ENCODE data around the gene PTPRN2. TPM values are rescaled to one million over a fixed set of nuclear protein-coding genes. Genes with fewer than 3 reads are reported as not detected.

The PTPRN2 gene
- polyA plus RNA-seq, 4 donors: 7.2 to 9.2 (median 7.5) TPM

- DNase-seq (ENCODE audit: low read depth in 4 of 4, low spot score in 3 of 4): no peak
Measured at GRCh38 chr7:157845203-157845835, 742.3 kb downstream of the PTPRN2 start.

- DNase-seq (ENCODE audit: low read depth in 4 of 4, low spot score in 3 of 4): no peak
Measured at GRCh38 chr7:157844611-157845010, 743.0 kb downstream of the PTPRN2 start.

- no peak for DNase-seq (ENCODE audit: low read depth in 4 of 4, low spot score in 3 of 4)
Measured at GRCh38 chr7:157844141-157844540, 743.5 kb downstream of the PTPRN2 start.

- DNase-seq (ENCODE audit: low read depth in 4 of 4, low spot score in 3 of 4): no peak
Measured at GRCh38 chr7:157843336-157844140, 744.1 kb downstream of the PTPRN2 start.

GRCh38 chr7:157841773-157842370 lies 745.8 kb downstream of the PTPRN2 start:
- DNase-seq (ENCODE audit: low read depth in 4 of 4, low spot score in 3 of 4): no peak

DNA sequence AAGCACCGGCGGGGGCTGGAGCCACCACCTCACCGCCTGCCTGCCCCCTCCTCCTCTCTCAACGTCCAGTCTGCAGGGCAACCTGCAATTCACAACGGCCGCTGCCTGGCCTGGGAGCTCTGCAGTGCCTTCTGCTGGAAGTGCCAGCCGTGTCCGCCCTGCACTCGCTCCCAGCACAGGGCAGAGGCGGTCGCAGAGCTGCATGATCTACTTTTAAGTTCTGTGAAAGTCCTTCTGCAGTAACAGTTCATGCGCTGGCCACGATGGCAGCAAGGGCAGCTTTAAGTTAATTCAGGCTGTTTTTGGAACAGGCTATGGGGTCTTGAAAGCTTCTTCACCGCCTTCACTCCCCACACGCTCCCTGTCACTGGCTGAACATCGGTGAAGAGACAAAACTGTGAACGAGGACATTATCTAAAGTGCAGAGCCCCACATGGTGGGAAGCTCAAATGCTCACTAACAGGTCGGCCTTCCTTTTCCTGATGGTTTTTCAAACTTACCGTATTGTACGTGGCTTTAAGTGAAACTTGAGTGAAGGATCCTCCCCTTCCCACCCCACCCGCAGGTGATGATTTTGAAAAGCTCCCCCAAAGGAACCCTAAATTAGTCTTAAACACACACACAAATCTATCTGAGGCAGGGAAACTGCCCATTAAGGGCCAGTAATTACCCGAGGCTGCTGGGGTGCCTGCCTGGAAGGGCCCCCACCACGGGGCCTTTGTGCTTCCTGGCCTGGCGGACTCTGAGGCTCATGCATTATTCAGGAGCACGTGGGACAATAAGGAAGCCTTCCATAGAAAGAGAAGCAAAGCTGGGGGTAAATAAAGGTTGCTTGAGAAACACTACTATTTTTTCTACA lies 746.5 kb downstream of the PTPRN2 start:
- no peak for DNase-seq (ENCODE audit: low read depth in 4 of 4, low spot score in 3 of 4)

DNA sequence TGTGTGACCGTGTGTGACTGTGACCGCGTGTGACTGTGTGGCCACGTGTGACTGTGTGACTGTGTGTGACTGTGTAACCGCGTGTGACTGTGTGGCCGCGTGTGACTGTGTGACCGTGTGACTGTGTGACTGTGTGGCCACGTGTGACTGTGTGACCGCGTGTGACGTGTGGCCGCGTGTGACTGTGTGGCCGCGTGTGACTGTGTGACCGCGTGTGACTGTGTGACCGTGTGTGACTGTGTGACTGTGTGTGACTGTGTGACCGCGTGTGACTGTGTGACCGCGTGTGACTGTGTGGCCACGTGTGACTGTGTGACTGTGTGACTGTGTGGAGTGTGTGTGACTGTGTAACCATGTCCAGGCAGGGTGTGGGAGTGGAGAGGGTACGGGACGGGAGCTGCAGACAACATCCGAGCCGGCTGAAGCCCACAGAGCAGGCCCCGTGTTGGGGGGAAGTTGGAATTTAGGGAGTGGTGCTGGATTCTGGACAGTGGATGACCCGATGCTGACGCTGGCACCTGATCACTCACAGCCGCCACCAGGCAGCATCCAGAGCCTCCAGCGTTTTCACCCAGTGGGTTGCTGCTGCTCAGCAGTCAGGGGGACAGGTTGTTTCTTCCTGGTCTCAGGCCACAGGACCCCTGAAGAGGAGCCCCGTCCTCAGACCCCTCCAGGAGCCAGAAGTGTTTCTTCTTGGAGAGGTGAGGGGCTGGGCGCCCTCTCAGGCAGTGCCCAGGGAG lies 747.3 kb downstream of the PTPRN2 start:
- DNase-seq (ENCODE audit: low read depth in 4 of 4, low spot score in 3 of 4): no peak

DNA sequence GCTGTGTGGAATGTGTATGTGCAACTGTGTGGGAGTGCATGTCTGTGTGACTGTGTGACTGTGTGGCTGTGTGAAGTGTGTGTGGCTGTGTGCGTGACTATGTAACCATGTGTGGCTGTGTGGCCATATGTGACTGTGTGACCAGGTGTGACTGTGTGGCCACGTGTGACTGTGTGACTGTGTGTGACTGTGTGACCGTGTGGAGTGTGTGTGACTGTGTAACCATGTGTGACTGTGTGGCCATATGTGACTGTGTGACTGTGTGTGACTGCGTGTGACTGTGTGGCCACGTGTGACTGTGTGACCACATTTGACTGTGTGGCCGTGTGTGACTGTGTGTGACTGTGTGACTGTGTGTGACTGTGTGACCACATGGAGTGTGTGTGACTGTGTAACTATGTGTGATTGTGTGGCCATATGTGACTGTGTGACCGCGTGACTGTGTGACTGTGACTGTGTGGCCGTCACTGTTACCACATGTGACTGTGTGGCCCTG lies 747.9 kb downstream of the PTPRN2 start:
- DNase-seq (ENCODE audit: low read depth in 4 of 4, low spot score in 3 of 4): no peak

GRCh38 chr7:157839226-157839625 lies 748.4 kb downstream of the PTPRN2 start:
- DNase-seq (ENCODE audit: low read depth in 4 of 4, low spot score in 3 of 4): no peak

GRCh38 chr7:157837561-157837960 lies 750.1 kb downstream of the PTPRN2 start:
- no peak for DNase-seq (ENCODE audit: low read depth in 4 of 4, low spot score in 3 of 4)

GRCh38 chr7:157837047-157837446 lies 750.6 kb downstream of the PTPRN2 start:
- DNase-seq (ENCODE audit: low read depth in 4 of 4, low spot score in 3 of 4): no peak

- DNase-seq (ENCODE audit: low read depth in 4 of 4, low spot score in 3 of 4): no peak
Measured at GRCh38 chr7:157834501-157835163, 753.0 kb downstream of the PTPRN2 start.

DNA sequence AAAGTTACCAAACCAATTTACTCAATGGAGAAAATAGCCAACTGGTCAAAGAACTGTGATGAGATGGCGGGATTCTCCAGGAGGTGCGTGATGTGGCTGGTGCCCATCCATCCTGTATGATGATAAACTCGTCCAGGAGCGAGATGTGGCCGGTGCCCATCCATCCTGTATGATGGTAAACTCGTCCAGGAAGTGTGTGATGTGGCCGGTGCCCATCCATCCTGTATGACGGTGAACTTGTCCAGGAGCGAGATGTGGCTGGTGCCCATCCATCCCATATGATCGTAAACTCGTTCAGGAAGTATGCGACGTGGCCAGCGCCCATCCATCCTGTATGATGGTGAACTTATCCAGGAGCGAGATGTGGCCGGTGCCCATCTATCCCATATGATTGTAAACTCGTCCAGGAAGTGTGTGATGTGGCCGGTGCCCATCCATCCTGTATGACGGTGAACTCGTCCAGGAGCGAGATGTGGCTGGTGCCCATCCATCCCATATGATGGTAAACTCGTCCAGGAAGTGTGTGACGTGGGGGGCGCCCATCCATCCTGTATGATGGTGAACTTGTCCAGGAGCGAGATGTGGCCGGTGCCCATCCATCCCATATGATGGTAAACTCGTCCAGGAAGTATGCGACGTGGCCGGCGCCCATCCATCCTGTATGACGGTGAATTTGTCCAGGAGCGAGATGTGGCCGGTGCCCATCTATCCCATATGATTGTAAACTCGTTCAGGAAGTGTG lies 754.6 kb downstream of the PTPRN2 start:
- DNase-seq (ENCODE audit: low read depth in 4 of 4, low spot score in 3 of 4): no peak

- no peak for DNase-seq (ENCODE audit: low read depth in 4 of 4, low spot score in 3 of 4)
Measured at GRCh38 chr7:157832421-157832820, 755.2 kb downstream of the PTPRN2 start.

DNA sequence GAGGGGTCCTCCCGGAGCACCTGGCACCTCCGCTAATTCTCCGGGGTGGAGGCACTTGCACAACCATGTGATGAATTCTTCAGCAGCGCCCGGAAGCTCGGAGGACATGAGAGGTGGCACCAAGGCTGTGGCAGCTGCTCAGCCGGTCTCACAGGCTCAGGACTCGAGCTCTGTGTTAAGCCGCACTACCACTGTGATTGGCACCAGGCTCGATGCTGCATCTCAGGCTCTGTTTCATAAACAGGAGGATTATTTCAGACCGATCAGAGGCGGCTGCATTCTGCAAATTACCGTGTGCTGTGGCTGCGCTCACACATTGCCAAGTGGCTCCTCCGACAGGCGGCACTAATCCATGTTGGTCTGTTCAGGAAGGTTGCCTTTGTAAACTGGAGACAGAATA lies 755.6 kb downstream of the PTPRN2 start:
- no peak for DNase-seq (ENCODE audit: low read depth in 4 of 4, low spot score in 3 of 4)

- DNase-seq (ENCODE audit: low read depth in 4 of 4, low spot score in 3 of 4): no peak
Measured at GRCh38 chr7:157831143-157831905, 756.3 kb downstream of the PTPRN2 start.

DNA sequence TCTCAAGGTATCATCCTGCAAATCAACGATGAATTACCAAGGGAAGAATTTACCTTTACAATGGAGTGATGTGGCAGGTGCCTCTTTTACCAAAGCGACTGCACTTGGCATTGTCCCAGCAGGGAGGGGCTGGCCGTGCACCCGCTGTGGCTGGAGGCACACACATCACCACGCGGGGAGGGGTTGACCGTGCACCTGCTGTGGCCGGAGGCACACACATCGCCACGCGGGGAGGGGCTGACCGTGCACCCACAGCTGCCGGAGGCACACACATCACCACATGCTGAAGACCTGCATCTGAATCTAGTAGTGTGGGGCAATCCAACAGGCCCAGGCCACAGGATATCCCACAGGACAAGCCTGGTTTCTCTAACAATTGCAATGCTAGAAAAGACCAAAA lies 757.3 kb downstream of the PTPRN2 start:
- DNase-seq (ENCODE audit: low read depth in 4 of 4, low spot score in 3 of 4): no peak

- DNase-seq (ENCODE audit: low read depth in 4 of 4, low spot score in 3 of 4): no peak
Measured at GRCh38 chr7:157829491-157829890, 758.1 kb downstream of the PTPRN2 start.

Measured in left renal pelvis (tissue), 4 donors.